ENCODE measurements around the gene MOCS2. TPM values are rescaled to one million over a fixed set of nuclear protein-coding genes. Genes with fewer than 3 reads are reported as not detected.
"Not testable (repeated sequence)": the region's sequence is repeated elsewhere in the genome, so short reads cannot be mapped to it uniquely, and the experiment has no call there.

Gene MOCS2
- total RNA-seq, 1 donor from 2014 or later, result 28.8 TPM

DNA sequence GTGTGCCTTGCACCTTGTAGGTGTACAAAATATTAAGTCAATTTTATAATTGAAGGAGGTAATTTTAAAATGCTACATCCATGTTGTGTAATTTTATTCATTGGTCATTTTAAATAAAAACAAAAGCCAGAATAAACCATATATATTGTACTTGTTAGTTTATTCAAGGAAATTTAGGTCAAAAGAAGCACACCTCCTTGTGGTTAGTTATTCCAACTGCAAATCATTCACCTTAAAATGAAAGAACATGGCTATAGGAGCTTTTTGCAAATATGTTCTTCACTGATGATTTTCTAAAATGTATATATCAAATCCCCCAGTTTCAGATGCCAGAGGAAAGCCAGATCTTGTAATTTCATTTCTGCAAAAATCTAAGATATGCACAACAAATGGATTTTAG lies 5.4 kb upstream of the MOCS2 start:
- peak; percentile 55 for TF ChIP-seq CTCF (conservative IDR thresholded peaks at IDR 0.05)
- no peak for DNase-seq (ENCODE audit: low read depth, low spot score)
- Mint-ChIP-seq H3K4me3 (no peak overlapping the region), H3K36me3 (ENCODE audit: low read depth) (no peaks in the 10 kb centered on the region), H3K4me1 (peaks cover 12% of the 10 kb centered on the region), H3K27ac (ENCODE audit: unreplicated experiment) (no peak overlapping the region), H3K9me3 (no peaks in the 10 kb centered on the region), H3K27me3 (ENCODE audit: low read depth) (no peaks in the 10 kb centered on the region)

DNA sequence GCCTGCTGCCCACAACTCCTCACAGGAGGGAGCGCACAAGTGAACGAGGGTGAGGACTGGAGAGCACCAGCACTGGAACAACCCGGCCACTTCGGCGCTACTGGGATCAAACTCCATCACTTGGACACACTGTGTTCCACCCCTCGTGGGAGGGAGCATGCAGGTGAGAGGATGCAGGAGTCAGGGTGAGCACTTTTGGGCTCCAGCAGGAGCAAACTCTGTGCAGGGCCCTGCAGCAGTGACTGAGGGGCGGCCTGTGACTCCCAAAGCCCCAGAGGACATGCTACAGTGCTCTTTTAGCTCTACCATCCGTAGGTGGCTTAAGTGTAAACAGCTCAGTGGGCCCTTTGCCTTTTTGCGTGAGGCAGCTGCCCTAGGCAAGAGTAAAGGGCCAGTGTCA lies 4.4 kb upstream of the MOCS2 start:
- peaks cover 19% of the 10 kb centered on the region for H3K4me1 Mint-ChIP-seq
- H3K27me3 Mint-ChIP-seq (ENCODE audit: low read depth), result no peaks in the 10 kb centered on the region
- no peak overlapping the region for H3K4me3 Mint-ChIP-seq
- no peak for TF ChIP-seq CTCF (conservative IDR thresholded peaks at IDR 0.05)
- no peaks in the 10 kb centered on the region for H3K36me3 Mint-ChIP-seq (ENCODE audit: low read depth)
- no peaks in the 10 kb centered on the region for H3K9me3 Mint-ChIP-seq
- no peak overlapping the region for H3K27ac Mint-ChIP-seq (ENCODE audit: unreplicated experiment)
- DNase-seq (ENCODE audit: low read depth, low spot score), result no peak

DNA sequence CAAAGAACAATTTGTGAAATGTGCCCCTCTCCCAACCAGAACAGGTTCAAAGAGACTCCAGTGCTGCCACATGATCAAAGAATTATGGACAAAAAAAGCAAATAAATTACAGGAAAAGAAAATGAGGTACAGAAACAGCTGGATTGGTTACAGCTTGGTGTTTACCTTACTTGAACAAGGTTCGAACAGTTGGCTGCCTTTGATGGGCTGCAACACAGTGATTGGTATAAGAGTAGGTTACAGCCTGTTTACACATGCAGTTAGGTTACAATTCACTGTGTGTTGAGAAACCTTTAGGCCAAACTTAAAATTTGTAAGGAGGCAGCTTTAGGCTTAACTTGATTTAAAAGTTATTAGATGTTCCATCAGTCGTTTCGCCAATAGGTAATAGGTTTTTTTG lies 3.4 kb upstream of the MOCS2 start:
- peaks cover 26% of the 10 kb centered on the region for H3K4me1 Mint-ChIP-seq

GRCh38 chr5:53112307-53112706 lies 2.8 kb upstream of the MOCS2 start:
- not testable (repeated sequence) for H3K27ac Mint-ChIP-seq (ENCODE audit: unreplicated experiment); H3K27me3 Mint-ChIP-seq (ENCODE audit: low read depth); H3K9me3 Mint-ChIP-seq; H3K4me3 Mint-ChIP-seq; DNase-seq (ENCODE audit: low read depth, low spot score); H3K36me3 Mint-ChIP-seq (ENCODE audit: low read depth)
- peaks cover 30% of the 10 kb centered on the region for H3K4me1 Mint-ChIP-seq

More for the DNA sequence above, 3.4 kb upstream of the MOCS2 start:
- no peak for DNase-seq (ENCODE audit: low read depth, low spot score)
- Mint-ChIP-seq H3K4me3 (no peak overlapping the region), H3K9me3 (no peaks in the 10 kb centered on the region), H3K27ac (ENCODE audit: unreplicated experiment) (no peak overlapping the region), H3K27me3 (ENCODE audit: low read depth) (no peaks in the 10 kb centered on the region), H3K36me3 (ENCODE audit: low read depth) (no peaks in the 10 kb centered on the region)
- no peak for TF ChIP-seq CTCF (conservative IDR thresholded peaks at IDR 0.05)

DNA sequence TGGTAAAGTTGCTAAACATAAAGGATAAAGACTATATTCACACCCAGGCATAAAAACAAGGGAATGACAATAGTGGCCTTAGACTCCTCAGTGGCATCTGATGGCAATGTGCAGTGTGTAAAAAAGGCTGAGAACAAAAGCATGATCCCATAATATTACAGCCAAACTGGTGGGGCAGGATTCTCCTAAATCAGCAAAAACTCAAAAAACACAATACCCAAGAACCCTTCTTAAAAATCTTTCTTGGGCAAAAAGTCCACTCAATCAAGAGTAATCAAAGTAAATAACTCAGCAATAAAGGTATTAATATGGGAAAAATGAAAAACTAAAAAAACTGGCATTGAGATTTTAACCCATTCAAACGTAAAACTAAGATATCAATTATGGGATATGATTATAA lies 1.6 kb upstream of the MOCS2 start:
- no peak for TF ChIP-seq CTCF (conservative IDR thresholded peaks at IDR 0.05)
- Mint-ChIP-seq H3K4me3 (peak overlapping the region; percentile 96), H3K9me3 (no peaks in the 10 kb centered on the region), H3K27ac (ENCODE audit: unreplicated experiment) (no peak overlapping the region), H3K4me1 (peaks cover 34% of the 10 kb centered on the region), H3K36me3 (ENCODE audit: low read depth) (peaks cover 5% of the 10 kb centered on the region), H3K27me3 (ENCODE audit: low read depth) (no peaks in the 10 kb centered on the region)
- no peak for DNase-seq (ENCODE audit: low read depth, low spot score)

DNA sequence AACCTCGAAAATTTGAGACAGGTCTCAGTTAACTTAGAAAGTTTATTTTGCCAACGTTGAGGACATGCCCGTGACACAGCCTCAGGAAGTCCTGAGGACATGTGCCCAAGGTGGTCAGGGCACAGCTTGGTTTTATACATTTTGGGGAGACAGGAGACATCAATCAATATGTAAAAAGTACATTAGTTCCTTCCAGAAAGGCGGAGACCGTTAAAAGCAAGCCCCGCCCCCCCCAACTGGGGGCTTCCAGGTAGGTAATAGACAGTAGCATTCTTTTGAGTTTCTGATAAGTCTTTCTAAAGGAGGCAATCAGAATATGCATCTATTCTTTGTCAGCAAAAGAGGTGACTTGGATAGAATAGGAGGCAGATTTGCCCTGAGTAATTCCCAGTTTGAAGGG lies 599 bp upstream of the MOCS2 start:
- TF ChIP-seq CTCF (conservative IDR thresholded peaks at IDR 0.05), result no peak
- peaks cover 34% of the 10 kb centered on the region for H3K4me1 Mint-ChIP-seq
- no peaks in the 10 kb centered on the region for H3K9me3 Mint-ChIP-seq
- peak overlapping the region; percentile 96 for H3K4me3 Mint-ChIP-seq
- DNase-seq (ENCODE audit: low read depth, low spot score), result no peak
- peak overlapping the region; percentile 40 for H3K27ac Mint-ChIP-seq (ENCODE audit: unreplicated experiment)
- no peaks in the 10 kb centered on the region for H3K27me3 Mint-ChIP-seq (ENCODE audit: low read depth)
- peaks cover 8% of the 10 kb centered on the region for H3K36me3 Mint-ChIP-seq (ENCODE audit: low read depth)
